Activated CD4-positive, alpha-beta T cell treated with anti-CD3 and anti-CD28 coated beads, Interleukin-2, amount 10 ng/mL, durations not matched to agents 24 days and 14 days (primary cell): Measurements from ENCODE around the gene CCNY. TPM values are rescaled to one million over a fixed set of nuclear protein-coding genes. Genes with fewer than 3 reads are reported as not detected.
"Not testable (repeated sequence)": the region's sequence is repeated elsewhere in the genome, so short reads cannot be mapped to it uniquely, and the experiment has no call there.

ENCODE experiments used
- DNase-seq: peaks from one replicate; pipeline ENCODE4 v3.0.0; 2022
- H3K27ac Mint-ChIP-seq: one replicate; pipeline ENCODE4 v1.8.0; 2022; ENCODE audit warnings: mild to moderate bottlenecking, mixed read lengths
- H3K27me3 Mint-ChIP-seq: one replicate; pipeline ENCODE4 v1.8.0; 2022; ENCODE audit warnings: mixed read lengths
- H3K36me3 Mint-ChIP-seq: one replicate; pipeline ENCODE4 v1.8.0; 2022; ENCODE audit warnings: low read depth, mild to moderate bottlenecking, mixed read lengths
- H3K4me1 Mint-ChIP-seq: one replicate; pipeline ENCODE4 v1.8.0; 2021; ENCODE audit warnings: mixed read lengths
- H3K4me3 Mint-ChIP-seq: one replicate; pipeline ENCODE4 v1.8.0; 2022; ENCODE audit warnings: mild to moderate bottlenecking, moderate library complexity, mixed read lengths
- H3K9me3 Mint-ChIP-seq: one replicate; pipeline ENCODE4 v1.8.0; 2021; ENCODE audit warnings: mixed read lengths
- intact Hi-C: fragments of 100-400 bp; cut with micrococcal nuclease; formaldehyde crosslinking; loops from one replicate; pipeline ENCODE4 v1.15.1; 2023
- total RNA-seq: library from RNA; stranded (reverse); gene quantifications from 2 replicates; pipeline ENCODE4 v1.2.3, GENCODE V29; 2022

CCNY gene
- total RNA-seq, 1 donor from 2014 or later: 58.8 TPM

DNA sequence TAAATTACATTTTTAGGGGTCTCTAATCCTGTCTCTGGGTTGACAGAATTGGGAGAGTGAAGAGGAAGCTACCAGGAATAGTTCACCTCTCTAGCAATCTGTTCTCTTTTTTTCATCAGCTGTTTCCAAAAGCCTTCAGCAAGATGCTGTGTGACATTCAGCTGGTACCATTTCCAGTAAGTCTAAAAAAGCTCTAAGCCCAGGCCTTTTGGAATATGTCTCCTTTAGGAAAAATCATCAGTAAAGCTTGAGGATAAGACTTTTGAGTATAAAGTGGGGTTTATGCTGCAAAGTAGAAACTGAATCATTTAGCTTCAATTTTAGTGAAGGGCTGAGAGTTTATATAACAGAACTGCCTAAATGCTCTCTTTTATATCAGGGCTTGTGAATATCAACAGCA, 81.5 kb downstream of the CCNY start:
- no peak for DNase-seq
- no peaks in the 10 kb centered on the region for H3K9me3 Mint-ChIP-seq
- peaks cover 45% of the 10 kb centered on the region for H3K4me1 Mint-ChIP-seq
- intact Hi-C loops: loop anchor here (2.0 kb wide), 1 partner anchor 77 kb away; no protein-coding TSS in a partner anchor
- H3K4me3 Mint-ChIP-seq: no peak overlapping the region
- H3K27me3 Mint-ChIP-seq: no peaks in the 10 kb centered on the region
- no peak overlapping the region for H3K27ac Mint-ChIP-seq
- H3K36me3 Mint-ChIP-seq: no peaks in the 10 kb centered on the region

GRCh38 chr10:35418580-35418979, 82.3 kb downstream of the CCNY start:
- intact Hi-C loops: loop anchor here (2.0 kb wide), 1 partner anchor 78 kb away; no protein-coding TSS in a partner anchor
- H3K27me3 Mint-ChIP-seq, H3K36me3 Mint-ChIP-seq, H3K9me3 Mint-ChIP-seq, H3K4me3 Mint-ChIP-seq, DNase-seq: not testable (repeated sequence)
- Mint-ChIP-seq H3K4me1 (peaks cover 45% of the 10 kb centered on the region), H3K27ac (peak overlapping the region; percentile 10)

GRCh38 chr10:35420044-35420443, 83.7 kb downstream of the CCNY start:
- Mint-ChIP-seq H3K27me3 (no peaks in the 10 kb centered on the region), H3K36me3 (no peaks in the 10 kb centered on the region), H3K4me3 (no peak overlapping the region), H3K27ac (no peak overlapping the region), H3K4me1 (peaks cover 35% of the 10 kb centered on the region), H3K9me3 (no peaks in the 10 kb centered on the region)
- intact Hi-C loops: no loop called here
- DNase-seq: no peak

DNA sequence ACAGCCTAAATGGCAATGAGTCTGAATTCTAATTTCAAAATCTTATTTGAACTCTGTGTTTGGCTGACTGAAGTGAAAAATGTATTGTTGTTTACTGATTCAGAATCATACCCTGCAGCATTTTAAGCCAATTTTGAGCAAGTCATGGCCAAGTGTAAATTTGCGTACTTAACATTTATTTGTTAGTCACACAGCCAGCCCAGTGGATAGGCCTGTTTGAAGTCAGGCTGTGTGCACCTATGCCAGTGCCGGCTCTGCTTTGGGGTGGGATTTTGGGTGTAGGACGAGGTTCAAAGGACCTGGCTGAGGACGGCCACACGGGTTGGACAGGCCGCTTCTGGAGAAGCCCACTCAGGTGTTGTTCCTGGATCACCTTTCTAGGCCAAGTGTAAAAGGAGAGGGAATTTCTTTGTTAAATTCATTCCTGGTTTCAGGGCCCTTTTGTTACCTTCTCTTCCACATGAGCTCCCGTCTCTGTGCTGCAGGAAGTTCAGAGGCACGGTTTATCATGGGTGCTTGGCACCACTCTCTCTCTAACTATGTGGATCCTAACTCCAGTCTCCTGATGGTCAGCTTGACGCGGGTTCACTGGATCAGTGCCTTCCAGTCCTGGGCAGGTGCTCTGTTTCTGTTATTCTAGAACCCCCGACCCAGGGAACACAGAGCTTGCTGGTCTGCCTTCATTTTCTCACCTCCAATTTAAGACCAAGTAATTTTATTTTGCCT, 84.7 kb downstream of the CCNY start:
- no peaks in the 10 kb centered on the region for H3K27me3 Mint-ChIP-seq
- peaks cover 28% of the 10 kb centered on the region for H3K4me1 Mint-ChIP-seq
- H3K9me3 Mint-ChIP-seq: no peaks in the 10 kb centered on the region
- no peak overlapping the region for H3K27ac Mint-ChIP-seq
- no peak overlapping the region for H3K4me3 Mint-ChIP-seq
- intact Hi-C loops: no loop called here
- H3K36me3 Mint-ChIP-seq: no peaks in the 10 kb centered on the region
- DNase-seq: no peak

- Mint-ChIP-seq H3K27ac (no peak overlapping the region), H3K4me3 (no peak overlapping the region), H3K9me3 (no peaks in the 10 kb centered on the region), H3K27me3 (no peaks in the 10 kb centered on the region), H3K36me3 (no peaks in the 10 kb centered on the region), H3K4me1 (peaks cover 25% of the 10 kb centered on the region)
- DNase-seq: no peak
- intact Hi-C loops: no loop called here
These were observed 85.4 kb downstream of the CCNY start for GRCh38 chr10:35421553-35422178.

DNA sequence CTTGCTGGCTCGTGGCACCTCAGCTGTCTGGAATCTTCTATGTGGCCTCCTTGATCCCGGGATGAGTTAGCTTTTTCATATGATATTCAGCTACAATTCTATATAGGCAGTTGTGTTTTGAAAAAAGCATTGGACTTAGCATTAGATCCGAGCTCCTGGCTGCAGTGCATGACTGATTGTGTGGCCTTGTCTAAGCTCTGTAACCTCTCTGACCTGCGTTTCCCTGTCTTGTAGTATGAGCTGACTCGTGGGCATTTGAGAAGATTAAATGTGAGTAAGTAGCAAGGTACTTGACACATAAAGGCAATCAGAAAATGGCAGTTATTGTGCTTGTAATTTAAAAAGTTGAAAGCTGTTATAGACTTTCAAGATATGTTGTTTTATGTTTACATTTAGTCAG, 85.9 kb downstream of the CCNY start:
- intact Hi-C loops: no loop called here
- H3K36me3 Mint-ChIP-seq: no peaks in the 10 kb centered on the region
- H3K27ac Mint-ChIP-seq: no peak overlapping the region
- H3K4me3 Mint-ChIP-seq: no peak overlapping the region
- no peaks in the 10 kb centered on the region for H3K27me3 Mint-ChIP-seq
- H3K9me3 Mint-ChIP-seq: no peaks in the 10 kb centered on the region
- H3K4me1 Mint-ChIP-seq: peaks cover 25% of the 10 kb centered on the region
- no peak for DNase-seq

- H3K27ac Mint-ChIP-seq: no peak overlapping the region
- no peaks in the 10 kb centered on the region for H3K27me3 Mint-ChIP-seq
- no peak for DNase-seq
- H3K9me3 Mint-ChIP-seq: no peaks in the 10 kb centered on the region
- H3K4me3 Mint-ChIP-seq: no peak overlapping the region
- intact Hi-C loops: no loop called here
- H3K36me3 Mint-ChIP-seq: no peaks in the 10 kb centered on the region
- peaks cover 24% of the 10 kb centered on the region for H3K4me1 Mint-ChIP-seq
These were observed 87.4 kb downstream of the CCNY start for GRCh38 chr10:35423505-35424306.

- Mint-ChIP-seq H3K4me1 (peaks cover 21% of the 10 kb centered on the region), H3K36me3 (no peaks in the 10 kb centered on the region), H3K27me3 (no peaks in the 10 kb centered on the region), H3K27ac (no peak overlapping the region), H3K9me3 (no peaks in the 10 kb centered on the region), H3K4me3 (no peak overlapping the region)
- DNase-seq: no peak
- intact Hi-C loops: no loop called here
These were observed 88.5 kb downstream of the CCNY start for GRCh38 chr10:35424680-35425285.

DNA sequence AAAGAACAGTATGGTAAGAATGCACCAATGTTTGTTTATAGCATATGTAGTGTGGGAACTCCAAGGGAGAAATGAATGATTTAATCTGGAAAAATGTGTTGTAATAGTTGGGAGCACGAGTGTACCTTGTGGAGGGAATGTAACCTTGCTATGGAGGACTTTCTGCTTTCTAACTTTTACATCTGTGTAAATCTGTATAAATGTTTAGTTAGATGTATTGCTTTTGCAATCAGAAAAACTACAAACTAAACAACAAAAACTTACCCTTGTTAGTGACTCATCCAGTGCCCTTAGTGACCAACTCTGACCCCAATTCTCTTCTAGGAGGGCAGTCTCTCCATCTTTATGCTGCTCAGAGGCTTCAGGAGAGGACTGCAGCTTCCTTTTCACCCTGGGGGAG, 89.3 kb downstream of the CCNY start:
- H3K4me1 Mint-ChIP-seq: peaks cover 15% of the 10 kb centered on the region
- H3K4me3 Mint-ChIP-seq: no peak overlapping the region
- DNase-seq: no peak
- no peaks in the 10 kb centered on the region for H3K27me3 Mint-ChIP-seq
- no peaks in the 10 kb centered on the region for H3K9me3 Mint-ChIP-seq
- H3K27ac Mint-ChIP-seq: no peak overlapping the region
- intact Hi-C loops: no loop called here
- H3K36me3 Mint-ChIP-seq: no peaks in the 10 kb centered on the region

- H3K36me3 Mint-ChIP-seq: no peaks in the 10 kb centered on the region
- DNase-seq: no peak
- H3K27me3 Mint-ChIP-seq: no peaks in the 10 kb centered on the region
- intact Hi-C loops: no loop called here
- no peak overlapping the region for H3K27ac Mint-ChIP-seq
- no peaks in the 10 kb centered on the region for H3K9me3 Mint-ChIP-seq
- H3K4me1 Mint-ChIP-seq: peaks cover 14% of the 10 kb centered on the region
- H3K4me3 Mint-ChIP-seq: no peak overlapping the region
These were observed 90.3 kb downstream of the CCNY start for GRCh38 chr10:35426657-35427056.

DNA sequence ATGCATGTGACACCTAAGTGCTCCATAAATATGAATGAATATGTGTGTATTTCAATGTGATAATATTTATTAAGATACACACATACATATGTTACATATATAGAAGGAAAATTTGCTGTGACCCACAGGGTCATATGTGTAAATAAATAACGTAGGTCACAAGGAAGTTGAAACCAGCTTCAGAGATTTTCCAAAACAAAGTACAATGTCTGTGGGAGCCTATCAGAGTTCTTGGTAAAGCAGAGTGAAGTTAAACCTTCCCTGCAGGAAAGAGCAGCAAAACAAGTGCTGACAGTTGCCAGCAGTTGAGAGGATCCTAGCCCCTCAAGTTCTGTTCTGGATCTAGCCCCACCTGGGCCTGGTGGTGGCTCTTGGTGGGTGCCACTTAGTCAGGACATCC, 91.2 kb downstream of the CCNY start:
- no peaks in the 10 kb centered on the region for H3K9me3 Mint-ChIP-seq
- H3K27ac Mint-ChIP-seq: no peak overlapping the region
- H3K4me1 Mint-ChIP-seq: peaks cover 17% of the 10 kb centered on the region
- no peak overlapping the region for H3K4me3 Mint-ChIP-seq
- H3K36me3 Mint-ChIP-seq: no peaks in the 10 kb centered on the region
- H3K27me3 Mint-ChIP-seq: no peaks in the 10 kb centered on the region
- no peak for DNase-seq
- intact Hi-C loops: no loop called here

GRCh38 chr10:35428521-35428920, 92.2 kb downstream of the CCNY start:
- intact Hi-C loops: no loop called here
- Mint-ChIP-seq H3K9me3 (no peaks in the 10 kb centered on the region), H3K4me3 (no peak overlapping the region), H3K27ac (no peak overlapping the region), H3K27me3 (no peaks in the 10 kb centered on the region), H3K4me1 (peaks cover 17% of the 10 kb centered on the region), H3K36me3 (no peaks in the 10 kb centered on the region)
- DNase-seq: no peak

GRCh38 chr10:35432781-35433338, 96.6 kb downstream of the CCNY start:
- DNase-seq: no peak
- peaks cover 15% of the 10 kb centered on the region for H3K36me3 Mint-ChIP-seq
- intact Hi-C loops: no loop called here
- peaks cover 29% of the 10 kb centered on the region for H3K4me1 Mint-ChIP-seq
- H3K27ac Mint-ChIP-seq: no peak overlapping the region
- peaks cover 14% of the 10 kb centered on the region for H3K9me3 Mint-ChIP-seq
- H3K27me3 Mint-ChIP-seq: no peaks in the 10 kb centered on the region
- no peak overlapping the region for H3K4me3 Mint-ChIP-seq
